ENCODE measurements around the gene MAP2K2. TPM values are rescaled to one million over a fixed set of nuclear protein-coding genes. Genes with fewer than 3 reads are reported as not detected.
A peak's percentile ranks its signal among the peaks of the same experiment; 100 is the strongest.

Gene MAP2K2
- total and polyA plus RNA-seq, 9 of the 15 experiments (the other 6 are each of a cell fraction or from before 2014, with no cell fraction given) = 1.0 to 151 (median 58.3) TPM

DNA sequence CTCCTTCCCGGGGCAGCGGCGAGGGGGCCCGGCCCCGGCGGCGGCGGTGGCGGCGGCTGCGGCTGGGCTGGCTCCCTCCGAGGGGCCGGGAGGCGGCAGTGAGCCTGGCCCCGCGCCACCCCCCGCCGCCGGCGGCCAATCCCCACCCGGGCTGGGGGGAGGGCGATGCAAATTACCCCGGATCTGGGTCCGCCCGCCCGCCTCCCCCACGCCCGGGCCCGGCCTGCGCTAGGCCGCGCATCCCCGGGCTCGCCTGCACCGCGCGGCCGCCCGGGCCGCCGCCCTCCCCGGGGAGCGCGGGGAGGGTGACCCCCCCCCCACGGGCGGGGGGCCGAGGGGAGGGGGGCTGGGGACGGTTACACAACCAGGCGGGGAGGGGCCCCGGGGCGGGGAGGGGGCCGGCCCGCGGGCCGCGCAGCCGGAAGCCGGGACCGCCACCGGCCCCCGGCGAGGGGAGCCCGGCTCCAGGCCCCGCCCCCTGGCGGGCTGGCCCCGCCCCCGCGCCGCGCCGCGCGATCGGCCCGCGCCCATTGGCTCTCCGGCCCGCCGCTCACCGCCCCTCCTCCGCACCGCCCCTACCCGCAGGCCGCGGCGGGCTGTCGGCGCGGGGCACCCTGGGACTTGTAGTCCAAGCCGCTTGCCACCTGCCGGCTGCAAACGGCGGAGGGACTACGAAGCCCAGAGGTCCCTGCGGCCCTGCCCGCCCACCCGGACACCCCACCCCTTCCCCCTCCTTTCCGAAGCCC, 58.3 kb downstream of the MAP2K2 start (continued):
- peak; percentile 74 for TF ChIP-seq CCNT2 (IDR thresholded peaks at IDR 0.05; ENCODE audit: borderline replicate concordance, extremely low read depth, insufficient read length, low read depth, low read length)
- no peak for TF ChIP-seq ZNF23 (CRISPR knock-in tag; IDR thresholded peaks at IDR 0.05)
- TF ChIP-seq, protein P1, sequence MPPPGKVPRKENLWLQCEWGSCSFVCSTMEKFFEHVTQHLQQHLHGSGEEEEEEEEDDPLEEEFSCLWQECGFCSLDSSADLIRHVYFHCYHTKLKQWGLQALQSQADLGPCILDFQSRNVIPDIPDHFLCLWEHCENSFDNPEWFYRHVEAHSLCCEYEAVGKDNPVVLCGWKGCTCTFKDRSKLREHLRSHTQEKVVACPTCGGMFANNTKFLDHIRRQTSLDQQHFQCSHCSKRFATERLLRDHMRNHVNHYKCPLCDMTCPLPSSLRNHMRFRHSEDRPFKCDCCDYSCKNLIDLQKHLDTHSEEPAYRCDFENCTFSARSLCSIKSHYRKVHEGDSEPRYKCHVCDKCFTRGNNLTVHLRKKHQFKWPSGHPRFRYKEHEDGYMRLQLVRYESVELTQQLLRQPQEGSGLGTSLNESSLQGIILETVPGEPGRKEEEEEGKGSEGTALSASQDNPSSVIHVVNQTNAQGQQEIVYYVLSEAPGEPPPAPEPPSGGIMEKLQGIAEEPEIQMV (tag; conservative IDR thresholded peaks at IDR 0.05; ENCODE audit: low read depth) = no peak
- TF ChIP-seq ILF3 (IDR thresholded peaks at IDR 0.05; ENCODE audit: borderline replicate concordance) = no peak
- TF ChIP-seq, protein P2, sequence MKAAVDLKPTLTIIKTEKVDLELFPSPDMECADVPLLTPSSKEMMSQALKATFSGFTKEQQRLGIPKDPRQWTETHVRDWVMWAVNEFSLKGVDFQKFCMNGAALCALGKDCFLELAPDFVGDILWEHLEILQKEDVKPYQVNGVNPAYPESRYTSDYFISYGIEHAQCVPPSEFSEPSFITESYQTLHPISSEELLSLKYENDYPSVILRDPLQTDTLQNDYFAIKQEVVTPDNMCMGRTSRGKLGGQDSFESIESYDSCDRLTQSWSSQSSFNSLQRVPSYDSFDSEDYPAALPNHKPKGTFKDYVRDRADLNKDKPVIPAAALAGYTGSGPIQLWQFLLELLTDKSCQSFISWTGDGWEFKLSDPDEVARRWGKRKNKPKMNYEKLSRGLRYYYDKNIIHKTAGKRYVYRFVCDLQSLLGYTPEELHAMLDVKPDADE (conservative IDR thresholded peaks at IDR 0.05; ENCODE audit: control insufficient read depth, low read depth, low read length) = peak; percentile 87
- TF ChIP-seq, protein P3, sequence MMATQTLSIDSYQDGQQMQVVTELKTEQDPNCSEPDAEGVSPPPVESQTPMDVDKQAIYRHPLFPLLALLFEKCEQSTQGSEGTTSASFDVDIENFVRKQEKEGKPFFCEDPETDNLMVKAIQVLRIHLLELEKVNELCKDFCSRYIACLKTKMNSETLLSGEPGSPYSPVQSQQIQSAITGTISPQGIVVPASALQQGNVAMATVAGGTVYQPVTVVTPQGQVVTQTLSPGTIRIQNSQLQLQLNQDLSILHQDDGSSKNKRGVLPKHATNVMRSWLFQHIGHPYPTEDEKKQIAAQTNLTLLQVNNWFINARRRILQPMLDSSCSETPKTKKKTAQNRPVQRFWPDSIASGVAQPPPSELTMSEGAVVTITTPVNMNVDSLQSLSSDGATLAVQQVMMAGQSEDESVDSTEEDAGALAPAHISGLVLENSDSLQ (IDR thresholded peaks at IDR 0.05) = peak; percentile 96
- TF ChIP-seq GABPA (tag; conservative IDR thresholded peaks at IDR 0.05; ENCODE audit: low read depth) = peak; percentile 84
- TF ChIP-seq SP2 (IDR thresholded peaks at IDR 0.05; ENCODE audit: extremely low read depth, low read depth, low read length, poor library complexity, severe bottlenecking) = peak; percentile 76
- TF ChIP-seq RBM34 (IDR thresholded peaks at IDR 0.05; ENCODE audit: borderline replicate concordance, insufficient read depth, low read length) = no peak
- TF ChIP-seq CREM (IDR thresholded peaks at IDR 0.05; ENCODE audit: low read depth) = peak; percentile 68
- TF ChIP-seq MEF2D (tag; conservative IDR thresholded peaks at IDR 0.05; ENCODE audit: low read depth) = no peak
- TF ChIP-seq RUNX1 (IDR thresholded peaks at IDR 0.05; ENCODE audit: low read depth) = no peak
- no peak for TF ChIP-seq SRSF9 (IDR thresholded peaks at IDR 0.05; ENCODE audit: borderline replicate concordance, low read depth, low read length)
- TF ChIP-seq, protein P4, sequence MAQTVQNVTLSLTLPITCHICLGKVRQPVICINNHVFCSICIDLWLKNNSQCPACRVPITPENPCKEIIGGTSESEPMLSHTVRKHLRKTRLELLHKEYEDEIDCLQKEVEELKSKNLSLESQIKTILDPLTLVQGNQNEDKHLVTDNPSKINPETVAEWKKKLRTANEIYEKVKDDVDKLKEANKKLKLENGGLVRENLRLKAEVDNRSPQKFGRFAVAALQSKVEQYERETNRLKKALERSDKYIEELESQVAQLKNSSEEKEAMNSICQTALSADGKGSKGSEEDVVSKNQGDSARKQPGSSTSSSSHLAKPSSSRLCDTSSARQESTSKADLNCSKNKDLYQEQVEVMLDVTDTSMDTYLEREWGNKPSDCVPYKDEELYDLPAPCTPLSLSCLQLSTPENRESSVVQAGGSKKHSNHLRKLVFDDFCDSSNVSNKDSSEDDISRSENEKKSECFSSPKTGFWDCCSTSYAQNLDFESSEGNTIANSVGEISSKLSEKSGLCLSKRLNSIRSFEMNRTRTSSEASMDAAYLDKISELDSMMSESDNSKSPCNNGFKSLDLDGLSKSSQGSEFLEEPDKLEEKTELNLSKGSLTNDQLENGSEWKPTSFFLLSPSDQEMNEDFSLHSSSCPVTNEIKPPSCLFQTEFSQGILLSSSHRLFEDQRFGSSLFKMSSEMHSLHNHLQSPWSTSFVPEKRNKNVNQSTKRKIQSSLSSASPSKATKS (CRISPR knock-in tag; IDR thresholded peaks at IDR 0.05) = no peak
- TF ChIP-seq MIER1 (IDR thresholded peaks at IDR 0.05; ENCODE audit: low read depth) = no peak
- TF ChIP-seq, protein P5, sequence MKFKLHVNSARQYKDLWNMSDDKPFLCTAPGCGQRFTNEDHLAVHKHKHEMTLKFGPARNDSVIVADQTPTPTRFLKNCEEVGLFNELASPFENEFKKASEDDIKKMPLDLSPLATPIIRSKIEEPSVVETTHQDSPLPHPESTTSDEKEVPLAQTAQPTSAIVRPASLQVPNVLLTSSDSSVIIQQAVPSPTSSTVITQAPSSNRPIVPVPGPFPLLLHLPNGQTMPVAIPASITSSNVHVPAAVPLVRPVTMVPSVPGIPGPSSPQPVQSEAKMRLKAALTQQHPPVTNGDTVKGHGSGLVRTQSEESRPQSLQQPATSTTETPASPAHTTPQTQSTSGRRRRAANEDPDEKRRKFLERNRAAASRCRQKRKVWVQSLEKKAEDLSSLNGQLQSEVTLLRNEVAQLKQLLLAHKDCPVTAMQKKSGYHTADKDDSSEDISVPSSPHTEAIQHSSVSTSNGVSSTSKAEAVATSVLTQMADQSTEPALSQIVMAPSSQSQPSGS (CRISPR knock-in tag; IDR thresholded peaks at IDR 0.05) = no peak
- TF ChIP-seq, protein P6, sequence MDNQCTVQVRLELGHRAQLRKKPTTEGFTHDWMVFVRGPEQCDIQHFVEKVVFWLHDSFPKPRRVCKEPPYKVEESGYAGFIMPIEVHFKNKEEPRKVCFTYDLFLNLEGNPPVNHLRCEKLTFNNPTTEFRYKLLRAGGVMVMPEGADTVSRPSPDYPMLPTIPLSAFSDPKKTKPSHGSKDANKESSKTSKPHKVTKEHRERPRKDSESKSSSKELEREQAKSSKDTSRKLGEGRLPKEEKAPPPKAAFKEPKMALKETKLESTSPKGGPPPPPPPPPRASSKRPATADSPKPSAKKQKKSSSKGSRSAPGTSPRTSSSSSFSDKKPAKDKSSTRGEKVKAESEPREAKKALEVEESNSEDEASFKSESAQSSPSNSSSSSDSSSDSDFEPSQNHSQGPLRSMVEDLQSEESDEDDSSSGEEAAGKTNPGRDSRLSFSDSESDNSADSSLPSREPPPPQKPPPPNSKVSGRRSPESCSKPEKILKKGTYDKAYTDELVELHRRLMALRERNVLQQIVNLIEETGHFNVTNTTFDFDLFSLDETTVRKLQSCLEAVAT (IDR thresholded peaks at IDR 0.05) = no peak
